NCI-H128 (cell line): ENCODE measurements around the gene VASN.
"Not testable (repeated sequence)": the region's sequence is repeated elsewhere in the genome, so short reads cannot be mapped to it uniquely, and the experiment has no call there.

Experiments
- DNase-seq: peaks from one replicate; lab custom pipeline; 2025; ENCODE audit not compliant: unreplicated experiment; lab: John Stamatoyannopoulos, UW

Gene VASN

DNA sequence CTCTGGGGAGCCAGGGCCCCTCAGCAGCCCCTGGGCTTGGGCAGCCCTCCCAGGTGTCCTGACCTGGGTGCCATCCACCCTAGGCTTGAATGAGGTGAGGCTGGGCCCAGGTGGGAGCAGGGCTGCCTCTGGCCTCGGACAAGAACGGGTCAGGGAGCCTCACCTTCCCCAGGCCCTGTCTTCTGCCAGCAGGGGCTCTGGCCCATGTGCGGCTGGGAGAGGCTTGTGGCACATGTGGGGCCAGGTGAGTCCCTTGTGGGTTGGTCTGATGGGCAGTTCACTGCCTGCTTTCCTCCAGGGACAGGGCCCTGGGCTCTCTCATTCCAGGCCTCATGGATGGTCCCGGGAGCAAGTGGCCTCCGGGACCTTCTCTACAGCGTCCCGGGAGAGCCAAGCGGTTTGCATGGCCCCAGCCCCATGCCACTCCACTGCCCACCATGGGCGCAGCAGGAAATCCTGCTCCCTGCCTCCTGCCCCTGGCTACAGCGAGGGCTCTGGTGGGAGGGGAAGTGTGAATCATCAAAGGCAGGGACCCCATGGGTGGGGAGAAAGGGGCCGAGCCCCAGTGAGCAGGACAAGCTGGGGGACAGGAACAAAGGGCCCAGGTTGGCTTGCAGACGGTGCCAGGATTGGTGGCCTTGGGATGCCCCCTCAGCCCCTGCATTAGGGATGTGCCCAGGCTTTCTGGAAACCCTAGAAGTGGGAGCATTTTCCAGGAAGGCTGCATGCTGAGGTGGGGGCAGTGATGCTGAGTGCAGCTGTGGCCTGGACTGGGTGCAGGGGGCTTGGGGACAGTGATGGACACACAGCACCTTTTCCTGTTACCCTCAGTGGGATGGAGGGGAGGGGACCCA, 12.2 kb downstream of the VASN start:
- no peak for DNase-seq

DNA sequence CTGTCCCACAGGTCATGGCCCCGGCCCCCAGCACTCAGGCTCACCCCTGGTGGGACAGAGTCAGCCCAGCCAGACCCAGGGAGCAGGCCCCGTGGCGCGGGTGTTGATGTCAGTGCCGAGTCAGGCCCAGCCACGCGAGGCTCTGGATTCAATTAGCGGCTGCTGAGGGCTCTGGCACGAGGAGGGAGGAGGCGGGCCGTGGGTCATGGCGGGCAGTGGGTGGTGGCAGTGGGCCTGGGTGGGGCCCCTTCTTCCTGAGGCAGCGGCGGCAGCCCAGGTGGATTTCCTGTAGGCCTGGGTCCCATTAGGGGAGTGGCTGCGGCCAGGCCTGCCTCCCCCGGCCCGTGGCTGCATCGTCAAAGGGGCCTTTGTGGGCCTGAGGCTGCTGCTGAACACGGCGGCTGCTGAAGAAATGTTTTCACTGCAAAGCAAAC, 12.9 kb downstream of the VASN start:
- DNase-seq: no peak

DNA sequence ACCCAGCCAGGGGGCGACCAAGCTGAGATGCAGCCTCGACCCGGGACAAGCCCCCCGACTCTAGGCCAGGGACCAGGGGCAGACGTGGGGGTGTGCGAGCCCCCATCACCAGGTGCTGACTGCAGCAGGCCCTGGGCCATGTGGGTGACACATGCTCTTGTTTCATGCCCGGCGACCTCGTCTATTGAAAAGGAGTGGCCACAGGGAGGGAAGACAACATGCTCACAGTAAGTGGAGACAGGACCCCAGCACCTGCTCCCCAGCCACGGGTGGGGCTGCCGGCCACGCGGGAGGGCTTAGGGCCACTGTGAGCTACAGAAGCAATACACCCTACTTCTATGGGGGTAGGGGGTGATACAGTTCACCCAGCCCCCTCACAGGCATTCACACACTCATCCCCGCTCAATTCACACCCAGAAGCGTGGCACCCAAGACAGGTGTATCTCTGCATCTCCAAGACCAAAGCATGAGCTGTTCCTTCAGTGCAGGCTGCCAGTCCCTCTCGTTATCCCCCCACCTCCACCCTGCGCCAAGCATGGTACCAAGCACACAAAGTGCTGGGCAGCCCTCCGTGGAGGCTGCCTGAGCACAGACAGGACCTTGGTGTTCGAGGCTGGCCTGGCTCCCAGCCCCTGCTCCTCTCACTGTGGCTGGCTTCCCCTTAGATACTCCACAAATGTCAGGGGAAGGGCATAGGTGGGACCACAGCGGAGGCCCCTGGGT, 13.6 kb downstream of the VASN start:
- no peak for DNase-seq

DNA sequence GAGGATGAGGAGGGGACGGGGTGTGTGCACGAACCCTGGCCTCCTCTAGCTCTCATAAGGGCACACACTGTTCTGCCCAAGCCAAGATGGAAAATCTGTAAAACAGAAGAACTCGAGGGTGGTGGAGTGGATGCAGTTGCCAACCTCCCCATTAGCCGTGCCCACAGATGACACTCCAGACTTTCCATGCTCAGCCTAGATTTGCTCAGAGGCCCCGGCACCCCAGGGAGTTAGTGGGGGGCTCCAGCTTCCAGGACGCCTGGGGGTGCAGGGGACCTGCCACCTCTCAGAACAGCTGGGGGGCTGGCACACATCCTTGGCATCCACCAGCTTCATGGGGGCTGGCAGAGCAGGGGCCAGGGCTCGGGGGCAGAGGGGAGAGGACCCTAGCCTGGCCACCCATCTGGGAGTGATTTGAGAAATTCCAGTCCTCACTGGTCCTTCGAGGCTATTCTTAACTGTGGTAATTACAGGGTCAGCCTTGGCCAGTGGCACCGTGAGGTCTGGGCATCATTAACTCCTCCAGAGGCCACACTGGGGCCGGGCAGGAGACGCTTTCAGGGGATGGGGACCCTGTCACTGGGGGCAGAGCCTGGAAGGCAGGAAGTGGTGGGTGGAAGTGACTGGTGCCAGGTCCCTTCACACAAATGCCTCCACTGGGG, 14.3 kb downstream of the VASN start:
- no peak for DNase-seq

DNA sequence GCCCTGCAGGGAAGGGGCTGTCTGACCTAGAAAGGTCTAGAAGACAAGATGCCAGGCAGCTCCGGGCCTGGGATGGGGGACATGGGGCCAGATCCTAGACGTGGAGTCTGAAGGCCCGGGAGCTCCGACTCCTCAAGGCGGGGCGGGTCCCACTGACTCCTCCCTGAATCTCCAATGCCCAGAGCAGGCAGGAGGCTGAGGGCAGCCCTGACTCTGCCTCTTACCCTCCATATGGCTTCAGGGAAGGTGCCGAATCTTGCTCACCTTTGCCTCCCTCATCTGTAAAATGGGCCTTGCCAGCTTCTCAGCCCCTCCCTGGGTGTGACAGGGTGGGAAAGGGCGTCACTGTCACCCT, 14.8 kb downstream of the VASN start:
- DNase-seq: no peak

DNA sequence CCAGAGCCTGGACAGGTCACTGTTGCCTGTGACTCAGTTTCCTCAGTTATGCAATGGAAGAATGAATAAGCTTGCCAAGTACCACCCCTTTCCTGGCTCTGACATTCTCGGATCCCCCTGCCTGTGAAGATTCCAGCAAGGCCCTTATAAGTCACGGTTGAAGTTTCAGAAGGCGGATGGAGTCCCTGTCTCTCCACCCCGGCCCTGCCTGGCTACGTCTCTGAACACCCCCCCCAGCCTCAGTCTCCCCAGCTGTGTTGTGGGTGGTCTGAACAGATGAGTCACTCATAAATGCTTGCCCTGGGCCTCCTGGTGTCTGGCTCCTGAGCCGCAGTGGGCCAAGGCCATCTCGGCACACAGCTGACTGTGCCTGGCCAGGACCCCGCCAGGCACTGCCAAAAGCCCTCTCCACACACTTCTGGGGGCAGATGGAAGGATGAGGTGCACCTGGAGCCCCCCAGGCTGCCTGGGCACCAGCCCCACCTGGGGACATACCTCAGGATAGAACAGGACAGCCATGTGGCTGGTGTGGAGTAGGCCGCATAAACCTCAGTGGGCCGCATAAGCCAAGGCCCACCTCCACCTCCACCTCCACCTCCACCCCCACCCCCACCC, 15.4 kb downstream of the VASN start:
- DNase-seq: no peak

DNA sequence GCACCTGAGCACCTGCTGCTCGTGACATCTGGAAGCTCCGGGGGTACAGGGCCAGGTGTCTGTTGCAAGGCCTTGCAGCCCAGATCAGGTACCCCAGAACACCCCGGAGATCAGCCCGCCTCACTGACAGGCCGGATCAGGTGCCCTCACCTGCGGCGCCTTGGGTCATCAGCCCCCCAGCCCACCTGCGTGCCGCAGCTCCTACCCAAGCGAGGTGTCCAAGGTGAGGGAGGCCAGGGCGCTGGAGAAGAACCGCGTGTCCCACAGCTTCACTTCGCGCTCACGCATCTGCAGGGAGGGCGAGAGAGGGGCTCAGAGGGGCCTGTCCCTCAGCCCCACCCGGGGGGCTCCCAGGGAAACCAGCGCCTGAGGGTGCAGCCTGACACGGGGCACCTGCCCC, 16.1 kb downstream of the VASN start:
- DNase-seq: no peak

DNA sequence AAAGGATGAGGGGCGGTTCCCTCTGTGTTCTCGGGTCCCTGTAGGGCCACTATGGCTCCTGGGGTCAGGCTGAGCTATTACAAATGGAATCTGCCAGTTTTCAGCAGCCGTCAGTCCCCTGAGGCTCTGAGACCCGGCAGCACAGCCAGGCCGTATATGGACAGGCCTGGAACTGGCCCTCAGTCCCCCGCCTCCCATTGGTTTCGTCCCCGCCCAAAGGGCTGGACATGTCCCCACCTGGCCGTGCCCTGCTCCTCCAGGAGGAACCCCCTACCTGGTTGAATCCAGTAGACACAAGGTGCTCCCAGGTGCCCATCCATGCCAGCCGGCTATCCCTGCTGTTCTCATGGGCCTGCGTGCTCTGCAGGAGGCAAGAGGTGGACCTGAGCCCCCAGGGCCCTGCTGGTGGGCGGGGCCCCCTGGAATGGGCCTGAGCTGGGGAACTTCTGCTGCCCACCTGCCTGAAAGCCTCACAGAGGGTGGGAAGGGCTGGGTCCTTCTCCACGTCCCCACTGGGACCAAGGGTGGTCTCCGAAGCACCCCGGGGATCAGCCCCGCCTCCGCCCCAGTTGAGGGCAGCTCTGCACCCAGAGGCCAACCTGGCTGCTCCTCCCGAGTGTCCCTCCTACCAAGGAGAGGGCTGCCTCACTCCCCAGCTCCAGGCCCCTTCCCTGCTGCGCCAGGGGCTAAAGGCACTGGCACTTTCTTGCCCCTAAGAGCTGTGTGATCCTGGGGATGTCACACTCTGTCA, 16.8 kb downstream of the VASN start:
- no peak for DNase-seq

DNA sequence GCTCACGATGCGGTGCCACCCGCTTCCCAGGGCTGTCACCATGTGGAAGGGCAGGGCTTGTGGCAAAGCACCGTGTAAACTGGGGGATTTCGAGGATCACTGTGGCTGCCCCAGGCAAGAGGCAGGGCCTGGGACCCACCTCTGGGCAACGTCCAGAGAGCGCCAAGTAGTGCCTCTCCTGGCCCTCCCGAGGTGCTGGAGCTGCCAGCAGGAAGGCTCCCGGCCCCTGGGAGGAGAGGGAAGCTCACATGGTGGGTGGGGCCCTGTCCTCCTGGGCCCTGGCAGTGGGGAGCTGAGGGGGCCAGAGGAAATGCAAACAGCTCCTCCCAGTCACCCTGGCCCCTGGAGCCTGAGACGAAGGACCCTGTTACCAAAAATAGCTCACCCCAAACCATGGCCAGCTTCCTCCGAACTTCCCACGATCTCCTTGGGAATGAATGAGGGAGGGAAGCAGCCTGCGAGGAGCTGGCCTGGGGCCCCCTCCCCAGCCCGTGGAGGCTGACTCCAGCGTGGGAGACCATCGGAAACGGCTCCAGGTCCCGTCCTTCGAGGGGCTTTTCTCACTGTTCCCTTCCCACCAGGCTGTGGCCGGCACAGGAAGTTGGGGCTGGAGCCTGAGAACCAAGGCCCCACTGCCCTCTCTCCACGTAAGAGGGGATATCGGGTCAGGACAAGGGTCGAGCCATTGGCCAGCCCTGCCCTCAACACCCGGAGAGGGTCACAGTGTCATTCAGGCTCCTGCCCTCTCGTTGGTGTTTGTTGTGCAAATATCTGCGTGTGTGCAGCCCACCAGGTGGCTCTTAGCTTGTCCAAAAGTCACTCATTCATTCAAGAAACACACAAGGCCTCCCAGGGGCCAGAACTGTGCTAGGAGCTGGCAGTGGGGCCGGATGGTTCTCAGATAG, 17.7 kb downstream of the VASN start:
- no peak for DNase-seq

DNA sequence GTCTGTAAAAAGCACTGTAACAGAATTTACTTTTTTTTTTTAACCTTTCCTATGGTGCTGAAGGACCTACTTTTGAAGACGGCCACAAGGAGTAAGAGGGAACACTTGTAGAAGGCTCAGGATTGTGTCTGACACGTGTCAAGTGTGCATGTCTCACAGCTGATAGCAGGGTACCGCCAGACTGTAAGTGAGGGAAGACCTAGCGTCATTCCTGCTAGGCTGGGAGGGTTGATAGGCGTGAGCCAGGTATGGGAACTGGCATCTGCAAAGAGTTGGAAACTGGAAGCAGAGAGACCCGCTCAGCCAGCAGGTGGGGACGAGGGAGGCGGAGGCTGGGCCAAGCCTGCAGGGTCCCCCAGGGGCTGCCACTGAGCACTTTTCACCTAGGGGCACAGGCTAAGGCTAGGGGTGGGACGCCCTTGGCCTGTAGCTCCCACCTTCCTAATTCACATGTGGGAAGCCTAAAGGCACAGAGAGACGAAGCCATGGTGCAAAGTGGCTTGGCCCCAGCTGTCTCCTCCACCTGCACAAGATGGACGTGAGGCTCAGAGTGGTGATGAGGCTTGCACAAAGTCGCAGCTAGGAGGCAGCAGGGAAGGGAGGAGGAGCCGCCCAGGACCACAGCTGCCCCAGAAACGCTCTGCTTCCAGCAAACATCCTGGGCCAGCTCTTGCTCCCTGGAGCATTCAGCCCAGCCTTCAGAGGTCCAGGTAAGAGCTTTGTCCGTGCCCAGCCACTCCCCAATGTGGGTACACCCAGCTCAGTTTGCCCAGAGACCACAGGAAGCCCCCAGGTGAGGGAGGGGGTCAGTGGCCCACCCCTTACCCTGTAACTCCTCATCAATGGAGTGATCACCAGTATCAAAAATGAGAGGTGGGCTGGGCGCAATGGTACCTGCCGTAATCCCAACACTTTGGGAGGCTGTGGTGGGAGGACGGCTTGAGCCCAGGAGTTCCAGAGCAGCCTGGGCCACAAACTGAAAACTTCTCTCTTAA, 18.9 kb downstream of the VASN start:
- DNase-seq: no peak

DNA sequence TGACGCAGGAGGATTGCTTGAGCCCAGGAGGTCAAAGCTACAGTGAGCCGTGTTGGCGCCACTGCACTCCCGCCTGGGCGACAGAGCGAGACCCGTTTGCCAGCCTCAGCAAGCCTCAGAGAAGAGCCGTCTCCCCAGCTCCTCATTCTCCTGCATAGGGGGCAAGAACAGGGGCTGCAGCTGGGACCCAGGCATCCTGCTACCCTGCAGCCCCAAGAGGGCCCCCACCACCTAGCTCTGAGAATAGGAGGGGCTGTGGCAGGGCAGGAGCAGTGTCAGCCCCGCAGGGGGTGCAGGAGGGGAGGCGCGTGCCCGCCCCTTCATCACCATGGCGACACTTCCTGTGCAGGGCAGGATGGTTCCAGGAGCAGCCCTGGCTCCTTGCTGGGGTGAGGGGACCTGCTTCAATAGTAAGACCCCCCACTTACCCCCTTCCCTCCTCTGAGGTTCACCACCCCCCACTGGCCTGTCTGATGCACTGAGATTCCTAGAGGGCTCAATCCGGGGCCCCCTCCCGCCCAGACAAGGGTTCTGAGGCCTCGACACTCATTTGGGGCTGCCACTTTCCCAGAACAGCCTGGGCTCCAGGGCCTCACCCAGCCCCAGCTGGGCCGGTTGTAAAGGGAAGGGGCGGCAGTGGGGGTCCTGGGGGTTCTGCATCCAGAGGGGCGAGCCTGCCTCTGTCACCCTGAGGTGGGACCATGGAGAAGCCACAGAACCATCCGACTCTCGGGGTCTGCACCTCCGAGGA, 20.2 kb downstream of the VASN start:
- no peak for DNase-seq

DNA sequence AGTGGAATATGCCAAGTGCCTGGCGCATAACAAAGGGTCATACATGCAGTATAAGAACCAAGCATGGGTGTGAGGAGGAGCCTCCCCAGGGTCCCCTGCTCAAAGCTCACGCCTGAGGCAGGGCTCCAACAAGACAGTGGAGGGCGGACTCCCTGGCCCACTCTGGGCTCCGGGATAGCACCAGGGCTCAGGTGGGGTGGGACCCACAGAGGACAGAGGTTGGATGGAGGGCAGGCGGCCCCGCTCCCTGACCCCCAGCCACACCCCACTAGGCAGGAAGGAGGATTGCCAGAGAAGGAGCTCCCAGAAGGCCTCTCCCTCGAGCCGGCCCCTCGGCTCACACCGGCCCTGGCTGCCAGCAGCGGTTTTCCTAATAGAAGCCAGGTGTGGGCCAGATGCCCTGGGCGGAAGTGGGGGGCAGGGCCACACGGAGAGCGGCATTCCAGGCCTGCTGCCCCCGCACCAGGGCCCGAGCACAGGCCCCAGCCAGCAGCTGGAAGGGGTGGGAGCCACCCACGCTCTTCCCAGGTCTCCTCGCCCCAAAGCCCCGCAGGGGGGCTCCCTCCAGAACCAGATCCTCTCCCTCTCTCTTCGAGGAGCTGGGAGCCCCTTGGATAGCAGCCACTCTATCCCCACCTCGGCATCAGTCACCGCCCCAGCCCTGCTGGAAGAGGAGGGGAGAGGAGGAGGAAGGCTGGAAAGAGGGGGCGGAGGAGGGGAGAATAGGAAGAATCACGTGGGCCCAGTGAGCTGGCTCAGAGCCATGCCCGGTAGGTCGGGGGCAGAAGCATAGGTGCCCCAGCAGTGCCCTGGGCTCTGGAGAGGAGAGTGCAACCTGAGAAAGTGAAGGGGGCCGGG, 21.0 kb downstream of the VASN start:
- DNase-seq: no peak

DNA sequence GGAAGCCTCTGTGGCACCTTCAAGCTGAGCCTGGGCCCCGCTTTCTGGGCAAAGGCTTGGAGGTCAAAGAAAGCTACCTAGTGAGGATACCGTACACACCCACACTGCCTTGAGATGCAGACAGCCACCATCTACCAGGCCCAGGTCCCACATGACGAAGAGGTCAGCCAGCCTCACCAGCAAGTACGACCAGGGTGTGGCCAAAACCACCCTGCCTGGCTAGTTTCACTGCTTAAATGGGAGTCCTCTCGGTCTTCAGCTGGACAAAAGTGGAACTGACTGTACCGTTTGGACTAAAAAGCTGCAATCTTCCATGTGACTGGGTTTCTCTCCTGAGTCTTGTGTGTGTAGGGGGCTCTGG, 21.6 kb downstream of the VASN start:
- DNase-seq: no peak

DNA sequence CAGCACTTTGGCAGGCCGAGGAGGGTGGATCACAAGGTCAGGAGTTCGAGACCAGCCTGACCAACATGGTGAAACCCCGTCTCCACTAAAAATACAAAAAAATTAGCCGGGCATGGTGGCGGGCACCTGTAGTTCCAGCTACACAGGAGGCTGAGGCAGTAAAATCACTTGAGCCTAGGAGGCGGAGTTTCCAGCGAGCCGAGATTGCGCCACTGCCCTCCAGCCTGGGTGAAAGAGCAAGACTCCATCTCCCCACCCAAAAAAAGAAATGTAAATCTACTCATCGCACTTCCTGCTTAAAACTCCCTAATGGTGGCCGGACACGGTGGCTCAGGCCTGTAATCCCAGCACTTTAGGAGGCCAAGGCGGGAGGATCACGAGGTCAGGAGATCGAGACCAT, 22.2 kb downstream of the VASN start:
- DNase-seq: not testable (repeated sequence)

DNA sequence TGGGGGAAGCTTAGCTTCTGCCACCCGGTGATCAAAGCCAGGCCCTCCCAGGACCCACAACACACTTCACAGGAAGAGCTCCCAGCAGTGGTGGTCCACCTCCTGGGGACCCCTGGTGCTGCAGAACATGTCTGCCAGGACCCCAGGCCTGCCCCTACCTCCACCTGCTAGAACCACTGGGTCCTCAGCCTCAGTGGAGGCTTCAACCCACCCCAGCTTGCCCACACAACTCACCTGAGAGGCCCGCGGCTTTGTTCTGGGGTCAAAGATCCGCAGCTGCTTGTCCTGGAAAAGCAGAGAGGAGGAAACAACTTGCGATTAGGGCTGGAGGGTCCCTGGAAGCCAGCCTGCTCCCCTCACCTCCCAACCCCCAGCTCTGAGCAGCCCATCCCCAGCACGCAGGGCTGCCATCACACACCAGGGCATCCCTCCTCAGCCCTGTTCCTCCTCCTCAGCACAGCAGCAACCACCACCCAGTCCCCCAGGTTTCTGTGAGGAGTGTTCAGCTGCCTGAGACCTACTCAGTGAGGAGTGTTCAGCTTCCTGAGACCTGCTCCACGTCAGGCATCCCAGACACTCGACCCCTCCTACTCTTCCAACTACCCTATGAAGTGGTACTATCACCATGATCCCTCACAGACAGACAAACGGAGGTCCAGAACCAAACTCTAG, 23.5 kb downstream of the VASN start:
- no peak for DNase-seq

DNA sequence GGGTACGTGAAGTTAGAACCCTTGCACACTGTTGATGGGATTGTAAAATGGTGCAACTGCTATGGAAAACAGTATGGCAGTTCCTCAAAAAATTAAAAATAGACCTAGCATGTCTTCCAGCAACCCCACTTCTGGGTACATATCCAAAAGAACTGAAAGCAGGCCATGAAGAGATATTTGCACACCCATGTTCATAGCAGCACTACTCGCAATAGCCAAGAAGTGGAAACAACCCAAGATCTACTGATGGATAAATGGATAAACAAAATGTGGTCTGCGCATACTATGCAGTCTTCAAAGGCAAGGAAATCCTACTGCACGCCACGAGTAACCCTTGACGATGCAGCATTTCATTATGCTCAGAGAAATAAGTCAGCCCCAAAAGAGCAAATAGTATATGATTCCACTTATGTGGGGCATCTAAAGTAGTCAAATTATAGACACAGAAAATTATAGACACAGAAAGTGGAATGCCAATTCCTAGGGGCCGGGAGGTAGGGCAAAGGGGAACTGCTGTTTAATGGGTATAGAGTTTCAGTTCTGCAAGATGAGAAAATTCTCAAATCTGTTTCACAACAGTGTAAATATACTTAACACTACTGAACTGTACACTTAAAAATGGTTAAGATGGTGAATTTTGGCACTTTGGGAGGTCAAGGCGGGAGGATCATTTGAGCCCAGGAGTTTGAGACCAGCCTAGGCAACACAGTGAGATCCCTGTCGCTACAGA, 27.5 kb downstream of the VASN start:
- DNase-seq: no peak
